GM12878 (cell line): Measurements from ENCODE around the gene MTIF2. TPM values are rescaled to one million over a fixed set of nuclear protein-coding genes. Genes with fewer than 3 reads are reported as not detected.

ENCODE experiments used
- CBX5 ChIP-seq: sonication (generic); IDR thresholded peaks from 2 replicates; pipeline ENCODE4 v1.6.1; 2016; ENCODE audit warnings: low read depth, moderate library complexity, mild to moderate bottlenecking, inconsistent platforms
- DPF2 ChIP-seq: fragments of 450-650 bp; IDR thresholded peaks from 2 replicates; pipeline ENCODE4 v1.6.1; 2017; ENCODE audit warnings: mild to moderate bottlenecking
- EZH2 ChIP-seq: IDR thresholded peaks from 2 replicates; pipeline ENCODE4 v1.6.1; 2012; ENCODE audit warnings: low read depth, mild to moderate bottlenecking, control low read depth, inconsistent platforms, low read length, borderline replicate concordance; ENCODE audit not compliant: control insufficient read depth
- FOXM1 ChIP-seq: IDR thresholded peaks from 2 replicates; pipeline ENCODE4 v1.6.1; 2012; ENCODE audit warnings: low read depth, mild to moderate bottlenecking, inconsistent platforms, low read length, moderate library complexity
- HDGF ChIP-seq: fragments of 450-650 bp; IDR thresholded peaks from 2 replicates; pipeline ENCODE4 v1.6.1; 2016; ENCODE audit warnings: antibody characterized with exemption
- IKZF2 ChIP-seq, 2 experiments: fragments of 450-650 bp; IDR thresholded peaks; 2 replicates each; pipeline ENCODE4 v1.6.1; 2017; ENCODE audit warnings: mild to moderate bottlenecking in 2 of 2, moderate library complexity in 2 of 2
- LARP7 ChIP-seq: fragments of 450-650 bp; IDR thresholded peaks from 2 replicates; pipeline ENCODE4 v1.6.1; 2017; ENCODE audit warnings: mild to moderate bottlenecking
- MLLT1 ChIP-seq: fragments of 450-650 bp; IDR thresholded peaks from 2 replicates; pipeline ENCODE4 v1.6.1; 2016; ENCODE audit warnings: mild to moderate bottlenecking
- MTA3 ChIP-seq: IDR thresholded peaks from 2 replicates; pipeline ENCODE4 v1.6.1; 2012; ENCODE audit warnings: low read length, inconsistent platforms, borderline replicate concordance
- MYC ChIP-seq: IDR thresholded peaks from 2 replicates; pipeline ENCODE4 v1.6.1; 2011; ENCODE audit warnings: mild to moderate bottlenecking, low read length, moderate library complexity, inconsistent platforms; ENCODE audit not compliant: insufficient read depth, insufficient replicate concordance, insufficient read length, severe bottlenecking
- NFYA ChIP-seq: IDR thresholded peaks from 2 replicates; pipeline ENCODE4 v1.6.1; 2011; ENCODE audit warnings: low read depth, mild to moderate bottlenecking, low read length, improper control_type of control experiment, borderline replicate concordance
- NKRF ChIP-seq: fragments of 450-650 bp; conservative IDR thresholded peaks from 2 replicates; pipeline ENCODE4 v1.6.1; 2017; ENCODE audit warnings: mild to moderate bottlenecking, moderate library complexity
- NR2F1 ChIP-seq: fragments of 450-650 bp; conservative IDR thresholded peaks from 2 replicates; pipeline ENCODE4 v1.6.1; 2017; ENCODE audit warnings: mild to moderate bottlenecking
- NRF1 ChIP-seq: conservative IDR thresholded peaks from 2 replicates; pipeline ENCODE4 v1.6.1; 2011; ENCODE audit warnings: mild to moderate bottlenecking, low read depth, low read length, improper control_type of control experiment
- PAX8 ChIP-seq: fragments of 450-650 bp; IDR thresholded peaks from 2 replicates; pipeline ENCODE4 v1.6.1; 2017; ENCODE audit warnings: mild to moderate bottlenecking, moderate library complexity
- RAD51 ChIP-seq: fragments of 450-650 bp; IDR thresholded peaks from 2 replicates; pipeline ENCODE4 v1.6.1; 2016; ENCODE audit warnings: moderate library complexity, mild to moderate bottlenecking, inconsistent platforms
- RELB ChIP-seq: fragments of 450-650 bp; IDR thresholded peaks from 2 replicates; pipeline ENCODE4 v1.6.1; 2017; ENCODE audit warnings: low read depth, mild to moderate bottlenecking, moderate library complexity
- SIN3A ChIP-seq: IDR thresholded peaks from 2 replicates; pipeline ENCODE4 v1.6.1; 2012; ENCODE audit warnings: low read depth, low read length, improper control_type of control experiment
- SMC3 ChIP-seq: IDR thresholded peaks from 2 replicates; pipeline ENCODE4 v1.6.1; 2011; ENCODE audit warnings: low read length, improper control_type of control experiment, borderline replicate concordance
- SPI1 ChIP-seq: IDR thresholded peaks from 2 replicates; pipeline ENCODE4 v1.6.1; 2011; ENCODE audit warnings: low read depth, mild to moderate bottlenecking, low read length, moderate library complexity, borderline replicate concordance; ENCODE audit not compliant: insufficient read depth
- SREBF1 ChIP-seq: IDR thresholded peaks from 2 replicates; pipeline ENCODE4 v1.6.1; 2012; ENCODE audit warnings: mild to moderate bottlenecking, low read length
- STAT1 ChIP-seq: fragments of 450-650 bp; conservative IDR thresholded peaks from 2 replicates; pipeline ENCODE4 v1.6.1; 2014; ENCODE audit warnings: antibody characterized with exemption, mild to moderate bottlenecking
- STAT3 ChIP-seq: IDR thresholded peaks from 2 replicates; pipeline ENCODE4 v1.6.1; 2011; ENCODE audit warnings: low read depth, low read length, improper control_type of control experiment
- TCF7 ChIP-seq: IDR thresholded peaks from 2 replicates; pipeline ENCODE4 v1.6.1; 2014; ENCODE audit warnings: antibody characterized with exemption, borderline replicate concordance
- ZSCAN29 ChIP-seq: fragments of 450-650 bp; IDR thresholded peaks from 2 replicates; pipeline ENCODE4 v1.6.1; 2017; ENCODE audit warnings: mild to moderate bottlenecking, moderate library complexity
- polyA plus RNA-seq, 11 experiments: library from polyadenylated mRNA; depleted of rRNA in 4 of 11; unstranded in 6 of 11; stranded (reverse) in 5 of 11; fragments of >200 nt; fragmentation: Nextera tagmentation in 4 of 11; fragmentation: Illumina TruSeq in 1 of 11; extraction: Ambion mirVana in 4 of 11; extraction: Trizol in 1 of 11; gene quantifications; 1 replicate in 1 of 11; 2 replicates in 10 of 11; pipeline versions ENCODE4 v1.2.1 to v1.2.3, GENCODE V29; 2011 to 2016; ENCODE audit warnings: inconsistent platforms in 2 of 11, missing spikeins in 2 of 11, low read depth in 1 of 11
- total RNA-seq, 4 experiments: library from RNA; depleted of rRNA in 3 of 4; stranded (reverse); fragments of >200 nt in 3 of 4; fragmentation: Illumina TruSeq in 1 of 4; extraction: Trizol in 1 of 4; gene quantifications; 2 replicates each; pipeline versions ENCODE4 v1.2.1 to v1.2.3, GENCODE V29; 2013 to 2021

Gene MTIF2
- total and polyA plus RNA-seq, 10 of the 15 experiments (the other 5 are each of a cell fraction or from before 2014, with no cell fraction given) = 26.4 to 63.7 (median 40.0) TPM

GRCh38 chr2:55282110-55282917 is 13.3 kb upstream of the MTIF2 start (continued):
- no peak for TF ChIP-seq MYC
- TF ChIP-seq MLLT1 = 0 out of 2 replicates have a peak, but pooled peaks have one; percentile 59
- TF ChIP-seq HDGF = peak; percentile 75; the same call in 1 of the 2 replicates
- no peak for TF ChIP-seq FOXM1
- no peak for TF ChIP-seq ZSCAN29
- no peak for TF ChIP-seq STAT3
- no peak for TF ChIP-seq RAD51
- peak; percentile 79 for TF ChIP-seq LARP7
- no peak; the same call in 1 of the 2 replicates for TF ChIP-seq MTA3
- TF ChIP-seq SPI1 = peak; percentile 36; the same call in 1 of the 2 replicates
- peak; percentile 56 for TF ChIP-seq NKRF
- 0 out of 2 replicates have a peak, but pooled peaks have one; percentile 59 for TF ChIP-seq STAT1
- TF ChIP-seq SIN3A = no peak
- peak; percentile 54 for TF ChIP-seq NRF1
- TF ChIP-seq DPF2 = 0 out of 2 replicates have a peak, but pooled peaks have one; percentile 50
- TF ChIP-seq PAX8 = no peak
- TF ChIP-seq SREBF1 = no peak
- TF ChIP-seq IKZF2 (IDR thresholded peaks at IDR 0.05) = 0 out of 4 replicates have a peak, but pooled peaks of 1 of the 2 experiments have one; percentile 17
- 0 out of 2 replicates have a peak, but pooled peaks have one; percentile 30 for TF ChIP-seq RELB
- no peak for TF ChIP-seq EZH2
- no peak for TF ChIP-seq NFYA
- no peak for TF ChIP-seq TCF7
- TF ChIP-seq SMC3 = no peak
- TF ChIP-seq NR2F1 = peak; percentile 75
- TF ChIP-seq CBX5 = no peak
